GM10266 (cell line): ENCODE data around the gene GGA2.

Source experiments
- DNase-seq: peaks from one replicate; pipeline ENCODE4 v3.0.0; 2012; ENCODE audit errors: extremely low spot score
- CTCF ChIP-seq: IDR thresholded peaks from 2 replicates; pipeline ENCODE4 v1.5.1; 2012; ENCODE audit warnings: mild to moderate bottlenecking, low read depth; ENCODE audit not compliant: control insufficient read depth, insufficient read depth; ENCODE audit errors: missing control alignments

GGA2 gene

GRCh38 chr16:23424292-23424958 is 85.9 kb downstream of the GGA2 start:
- DNase-seq, result no peak
- TF ChIP-seq CTCF, result no peak

GRCh38 chr16:23423496-23424049 is 86.7 kb downstream of the GGA2 start:
- no peak for TF ChIP-seq CTCF
- no peak for DNase-seq

- no peak for DNase-seq
- TF ChIP-seq CTCF, result no peak
Measured at GRCh38 chr16:23420011-23420410, 90.3 kb downstream of the GGA2 start.

GRCh38 chr16:23416816-23417215 is 93.5 kb downstream of the GGA2 start:
- DNase-seq, result no peak
- TF ChIP-seq CTCF, result no peak

DNA sequence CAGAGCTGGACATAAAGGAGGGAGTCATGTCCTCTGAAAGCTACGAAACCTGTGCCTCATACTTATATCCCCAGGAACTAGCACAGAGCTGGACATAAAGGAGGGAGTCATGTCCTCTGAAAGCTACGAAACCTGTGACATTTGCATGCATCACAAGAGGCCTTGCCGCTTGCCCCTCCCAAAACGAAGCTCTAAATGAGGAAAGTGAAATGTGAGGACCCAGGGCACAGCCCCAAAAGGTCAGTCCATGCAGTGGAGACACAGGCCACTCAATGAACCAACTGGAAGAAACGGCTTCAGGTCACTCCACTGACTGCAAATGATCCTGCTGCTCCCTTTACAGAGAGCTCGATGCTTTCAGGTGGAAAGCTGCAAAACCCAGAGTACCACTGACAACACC is 95.6 kb downstream of the GGA2 start:
- TF ChIP-seq CTCF, result no peak
- no peak for DNase-seq
